ENCODE data around the gene SERINC5. TPM values are rescaled to one million over a fixed set of nuclear protein-coding genes. Genes with fewer than 3 reads are reported as not detected.

The SERINC5 gene
- total and polyA plus RNA-seq, 2 of the 4 experiments (the other 2 are of a cell fraction): 5.0 to 8.1 TPM

DNA sequence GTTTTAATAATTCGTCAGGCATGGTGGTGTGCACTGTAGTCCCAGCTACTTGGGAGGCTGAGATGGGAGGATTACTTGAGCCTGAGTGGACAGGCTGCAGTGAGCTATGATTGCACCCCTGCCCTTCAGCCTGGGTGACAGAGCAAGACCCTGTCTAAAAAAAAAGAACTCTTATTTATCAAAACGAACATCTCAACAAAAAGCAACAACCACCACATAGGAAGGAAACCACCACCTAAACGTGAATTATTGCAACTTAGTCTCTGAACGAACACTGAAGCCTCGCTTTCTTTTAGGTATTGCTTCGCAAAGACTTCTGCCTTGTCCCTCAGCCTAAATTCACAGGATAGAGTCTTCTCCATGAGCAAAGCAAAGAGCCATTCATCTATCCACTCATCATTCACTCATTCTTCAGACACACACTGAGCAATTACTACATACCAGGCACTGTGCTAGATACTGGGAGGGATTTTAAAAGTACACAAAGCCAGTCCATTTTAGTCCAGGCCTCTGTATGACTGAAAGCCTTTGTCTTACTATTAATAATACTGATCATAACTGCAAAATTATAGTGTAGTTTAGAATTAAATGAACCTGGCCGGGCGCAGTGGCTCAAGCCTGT, 163.3 kb downstream of the SERINC5 start:
- Histone ChIP-seq H4K91ac (ENCODE audit: insufficient read depth, low read depth, low read length) (no peak overlapping the region), H3K56ac (ENCODE audit: extremely low read depth, insufficient read depth, low read length) (no peak overlapping the region), H2AK5ac (ENCODE audit: low read depth, low read length) (no peak overlapping the region), H2AFZ (replicated peaks; ENCODE audit: low read length, poor library complexity) (no peak overlapping the region), H3K27me3 (ENCODE audit: control insufficient read depth, insufficient read depth, low read length) (no peaks in the 10 kb centered on the region; the same call in 1 of the 2 replicates), H3K9me3 (ENCODE audit: control insufficient read depth, insufficient read depth, low read length) (no peaks in the 10 kb centered on the region), H4K20me1 (ENCODE audit: insufficient read depth, low read length) (no peaks in the 10 kb centered on the region), H4K8ac (ENCODE audit: low read depth in 2 of 2, low read length in 2 of 2) (no peak overlapping the region), H3K79me1 (ENCODE audit: low read depth in 1 of 2, low read length in 2 of 2) (no peaks in the 10 kb centered on the region), H2BK15ac (ENCODE audit: low read depth, low read length) (no peak overlapping the region), H3K27ac (ENCODE audit: insufficient read depth, low read length) (no peak overlapping the region), H3K9ac (ENCODE audit: low read depth, low read length) (no peak overlapping the region), H2BK20ac (ENCODE audit: low read depth, low read length) (no peak overlapping the region), H3K4me2 (ENCODE audit: low read depth, low read length) (no peak overlapping the region), H2BK120ac (ENCODE audit: low read depth, low read length) (no peak overlapping the region), H3K18ac (ENCODE audit: low read depth, low read length) (no peak overlapping the region), H3K23ac (ENCODE audit: low read depth, low read length) (no peak overlapping the region), H3K4me1 (ENCODE audit: control insufficient read depth, insufficient read depth, low read length) (no peaks in the 10 kb centered on the region; the same call in 1 of the 2 replicates), H3K36me3 (ENCODE audit: control insufficient read depth, insufficient read depth, low read length) (no peaks in the 10 kb centered on the region), H4K5ac (ENCODE audit: low read depth, low read length) (no peak overlapping the region), H3K9me1 (ENCODE audit: insufficient read depth, low read length) (no peaks in the 10 kb centered on the region), H2AK9ac (replicated peaks; ENCODE audit: low read depth, low read length, poor library complexity) (no peak overlapping the region), H3K14ac (replicated peaks; ENCODE audit: low read depth, low read length) (no peak overlapping the region), H2BK5ac (ENCODE audit: low read depth, low read length, poor library complexity, severe bottlenecking) (no peak overlapping the region), H3K4ac (ENCODE audit: low read depth, low read length) (no peak overlapping the region), H3K4me3 (ENCODE audit: insufficient read depth, low read depth, low read length) (no peak overlapping the region)
- dilution Hi-C loops (cut with HindIII; ENCODE audit: low sequenced_read_pairs, unreplicated experiment) (no loop called here), intact Hi-C loops (cut with micrococcal nuclease) (loop anchor here (5.0 kb wide), 3 partner anchors 165 to 580 kb away; partner anchors contain the start of genes SERINC5 and ZFYVE16), in situ Hi-C loops (cut with MboI; ENCODE audit: low sequenced_read_pairs) (loop anchor here (10.0 kb wide), 1 partner anchor 582 kb away; no protein-coding TSS in a partner anchor)
- BruUV-seq (replicated peaks): no TSS peak
- WGBS, 2 experiments (ENCODE audit: extremely low coverage in 2 of 2, insufficient read length in 1 of 2): 72% methylated on average over 2 of the region's 8 CpGs; no CpG with 5 or more reads in 1 of the 2 experiments
- ATAC-seq (ENCODE audit: low read depth) (no peak), DNase-seq (no peak)
- TF ChIP-seq RCOR1 (IDR thresholded peaks at IDR 0.05; ENCODE audit: insufficient replicate concordance, low read length) (no peak), MAFK (IDR thresholded peaks at IDR 0.05; ENCODE audit: low read depth, low read length) (no peak), ELK1 (IDR thresholded peaks at IDR 0.05; ENCODE audit: borderline replicate concordance, low read depth, low read length) (no peak), MXI1 (IDR thresholded peaks at IDR 0.05; ENCODE audit: borderline replicate concordance, low read depth, low read length) (no peak), MAZ (IDR thresholded peaks at IDR 0.05; ENCODE audit: borderline replicate concordance, low read depth, low read length) (no peak), CHD1 (IDR thresholded peaks at IDR 0.05; ENCODE audit: low read depth, low read length) (no peak), CEBPB (IDR thresholded peaks at IDR 0.05; ENCODE audit: low read depth, low read length) (no peak)
- ChIA-PET POLR2A (ENCODE audit: unreplicated experiment) (no interaction called here), CTCF (interaction anchor here (0.6 to 2.6 kb wide), 3 partner anchors 9 to 215 kb away, joined by 5 to 37 read pairs (median 6); no protein-coding TSS in a partner anchor)
